Renal pelvis (tissue), 4 donors: ENCODE measurements around the gene RXRA. TPM values are rescaled to one million over a fixed set of nuclear protein-coding genes. Genes with fewer than 3 reads are reported as not detected.
"Not testable (repeated sequence)": the region's sequence is repeated elsewhere in the genome, so short reads cannot be mapped to it uniquely, and the experiment has no call there.

Source experiments
- DNase-seq: peaks from one replicate; pipeline ENCODE4 v3.0.0-alpha.2; 2013
- polyA plus RNA-seq, 3 donors: library from polyadenylated mRNA; unstranded; fragments of 120-200 nt; gene quantifications; one replicate each; pipeline ENCODE4 v1.2.1, GENCODE V29; 2013; ENCODE audit not compliant: insufficient read length in 3 of 3

RXRA gene
- polyA plus RNA-seq, 3 donors = 49.9 to 54.8 (median 53.8) TPM

GRCh38 chr9:134306636-134307600, 19.3 kb upstream of the RXRA start:
- DNase-seq = no peak

DNA sequence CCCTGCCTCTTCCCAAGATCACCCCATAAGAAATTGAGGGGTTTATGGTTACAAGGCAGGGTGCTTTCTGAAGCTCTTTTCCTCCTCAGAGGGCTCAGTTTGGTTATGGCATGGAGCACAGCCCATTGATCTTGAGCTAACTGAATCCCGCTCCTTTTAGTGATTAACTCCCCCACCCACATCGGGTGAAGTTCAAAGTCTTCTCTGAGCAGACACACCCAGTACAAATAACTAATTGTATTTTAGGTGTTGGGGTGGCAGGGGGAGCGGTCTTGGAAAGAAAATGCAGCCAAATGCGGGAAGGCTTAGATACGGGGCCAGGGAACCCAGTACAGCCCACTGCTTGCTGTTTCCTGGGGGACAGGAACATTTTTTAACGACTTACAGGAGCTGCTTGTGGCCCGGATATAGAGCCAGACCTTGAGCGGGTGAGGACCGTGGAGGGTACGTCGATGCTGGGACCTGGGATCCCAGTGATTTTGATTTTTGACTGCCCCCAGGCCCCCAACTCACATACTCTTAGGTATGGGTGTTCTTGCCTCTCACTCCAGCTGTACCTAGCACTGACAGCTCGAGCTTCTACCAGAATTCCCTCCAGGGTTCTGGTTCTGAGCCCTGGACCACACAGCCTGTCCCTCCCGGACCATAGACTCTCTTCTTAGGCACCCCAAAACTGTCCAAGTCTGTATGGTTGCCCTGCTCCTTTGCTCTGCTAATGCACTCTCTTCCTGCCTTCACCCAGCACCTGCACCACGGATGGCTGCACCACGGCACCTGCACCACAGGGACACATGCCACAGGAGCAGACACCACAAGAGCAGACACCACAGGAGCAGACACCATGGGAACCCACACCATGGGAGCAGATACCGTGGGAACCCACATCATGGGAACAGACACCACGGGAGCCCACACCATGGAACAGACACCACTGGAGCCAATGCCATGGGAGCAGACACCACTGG, 18.3 kb upstream of the RXRA start:
- no peak for DNase-seq

GRCh38 chr9:134308639-134309220, 17.5 kb upstream of the RXRA start:
- DNase-seq = not testable (repeated sequence)

DNA sequence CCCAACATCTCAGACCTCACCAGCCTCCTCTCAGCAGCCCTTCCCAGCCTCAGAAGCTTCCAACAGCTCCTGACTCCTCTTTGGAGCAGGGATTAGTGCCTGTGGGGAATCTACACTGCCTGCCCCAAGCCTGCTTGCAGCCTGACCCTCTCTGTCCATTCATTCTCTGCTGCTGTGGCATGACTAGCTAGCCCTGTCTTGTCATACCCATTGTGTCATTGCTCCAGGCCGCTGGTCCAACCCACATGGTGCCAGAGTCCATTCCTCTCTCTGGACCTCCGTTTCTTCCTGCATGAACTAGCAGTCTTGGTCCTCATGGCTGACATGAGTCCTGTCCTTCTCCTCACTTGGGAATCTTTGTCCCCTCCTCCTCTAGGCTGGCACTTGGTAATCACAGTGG, 12.8 kb upstream of the RXRA start:
- DNase-seq = no peak

DNA sequence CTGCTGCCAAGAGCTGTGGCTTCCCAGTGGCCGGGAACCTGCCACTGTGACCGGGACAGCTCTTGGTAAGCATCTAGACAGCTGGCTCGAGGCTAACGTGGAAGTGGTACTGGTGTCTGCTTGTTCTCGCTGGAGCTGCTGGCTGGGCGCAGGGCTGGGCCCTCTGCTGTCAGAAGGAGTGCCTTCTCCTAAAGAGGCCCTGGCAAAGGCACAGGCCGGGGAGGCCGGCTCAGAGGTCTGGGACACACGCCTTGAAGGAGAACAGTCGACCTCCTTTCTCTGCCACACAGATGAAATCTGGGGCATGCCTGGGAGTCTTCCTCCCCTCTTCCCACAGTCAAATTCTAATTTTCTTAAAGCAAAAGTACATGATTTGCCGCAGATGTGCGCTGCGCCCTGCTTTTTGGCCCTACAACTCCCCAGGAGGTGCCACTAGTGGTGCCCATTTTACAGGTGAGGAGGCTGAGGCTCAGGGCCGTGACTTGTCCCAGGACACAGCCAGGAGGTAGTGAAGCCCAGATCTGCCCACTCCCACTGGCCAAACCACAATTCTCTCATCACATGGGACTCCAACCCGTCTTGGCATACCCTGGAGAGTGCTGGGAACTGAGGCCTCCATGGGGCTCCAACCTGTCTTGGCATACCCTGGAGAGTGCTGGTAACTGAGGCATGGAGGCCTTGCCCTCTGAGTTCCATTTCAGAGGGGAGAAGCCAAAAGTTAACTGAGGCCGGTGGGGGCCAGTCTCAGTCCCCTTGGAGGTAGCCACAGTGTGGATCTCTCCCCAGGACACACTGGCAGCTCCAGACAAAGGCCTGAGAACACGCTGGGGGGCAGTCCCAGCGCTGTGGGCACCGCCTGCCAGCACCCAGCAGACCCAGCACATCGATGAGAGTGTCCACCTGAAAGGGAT, 12.0 kb upstream of the RXRA start:
- no peak for DNase-seq

DNA sequence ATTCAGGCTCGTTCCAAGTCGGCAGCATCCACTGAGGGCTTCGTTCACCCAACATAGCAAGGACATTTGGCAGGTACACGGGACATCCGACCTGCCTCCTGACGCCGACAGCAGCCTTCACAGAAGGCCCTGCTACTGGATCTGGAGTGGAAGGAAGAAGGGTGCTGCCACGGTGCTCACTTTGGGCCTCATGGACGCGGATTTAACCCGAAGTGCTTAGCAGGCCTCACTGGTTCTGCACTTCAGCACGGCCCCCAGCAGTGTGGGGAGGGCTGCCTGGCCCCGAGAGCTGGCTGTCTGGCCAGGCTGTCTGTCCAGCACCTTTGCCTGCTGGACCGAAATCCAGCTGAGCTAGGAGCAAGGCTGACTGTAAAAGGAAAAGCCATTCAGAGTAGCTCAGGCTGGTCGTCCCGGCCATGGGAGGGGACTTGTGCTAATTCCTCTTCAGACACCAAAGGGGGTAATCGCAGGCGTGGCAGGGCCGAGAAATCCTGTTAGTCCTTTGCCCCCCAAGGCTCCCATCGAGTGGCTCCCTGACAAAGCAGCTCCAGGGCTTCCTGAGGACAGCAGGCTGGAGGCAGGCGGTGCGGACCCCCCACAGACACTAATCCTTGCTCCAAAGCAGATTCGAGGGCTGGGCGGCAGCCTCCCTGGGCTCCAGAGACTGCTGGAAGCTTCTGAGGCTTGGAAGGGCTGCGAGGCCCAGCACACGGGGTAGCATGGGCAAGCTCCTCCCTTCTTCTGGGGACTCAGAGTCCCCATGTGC, 11.1 kb upstream of the RXRA start:
- DNase-seq = no peak

- no peak for DNase-seq
Measured at GRCh38 chr9:134315716-134316448, 10.4 kb upstream of the RXRA start.

DNA sequence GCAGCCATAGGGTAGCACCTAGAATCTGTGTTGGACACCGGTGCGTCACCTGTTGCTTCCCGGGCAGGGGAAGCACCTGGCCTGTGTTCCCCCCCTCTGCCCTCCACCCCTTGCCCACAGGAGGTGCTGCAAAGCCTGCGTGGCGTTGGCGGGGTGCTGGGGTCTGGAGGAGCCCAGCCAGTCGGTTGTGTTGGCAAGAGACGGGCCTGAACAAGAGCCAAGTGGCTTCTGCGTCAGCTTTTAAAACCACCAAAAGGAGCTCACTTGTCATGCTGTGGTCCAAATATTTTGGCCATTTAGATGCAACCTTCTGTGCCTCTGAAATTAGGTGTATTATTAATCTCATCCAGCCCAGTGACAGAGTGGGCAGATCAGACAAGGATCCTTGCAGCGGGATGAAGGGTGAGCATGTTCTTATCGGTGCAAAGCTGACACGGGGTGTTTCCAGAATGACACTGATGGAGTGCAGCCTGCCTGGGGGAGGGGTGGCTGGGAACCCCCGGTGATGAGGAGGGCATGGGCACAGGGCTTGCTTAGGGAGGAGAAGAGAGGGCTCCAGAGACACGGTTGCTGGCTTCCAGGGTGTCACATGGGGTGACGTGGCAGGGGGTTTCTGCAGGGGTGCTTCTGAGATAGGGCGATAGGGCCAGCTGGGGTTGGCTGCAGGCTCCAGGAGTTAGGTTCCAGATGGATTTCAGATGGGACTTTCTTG, 9.7 kb upstream of the RXRA start:
- DNase-seq = no peak

DNA sequence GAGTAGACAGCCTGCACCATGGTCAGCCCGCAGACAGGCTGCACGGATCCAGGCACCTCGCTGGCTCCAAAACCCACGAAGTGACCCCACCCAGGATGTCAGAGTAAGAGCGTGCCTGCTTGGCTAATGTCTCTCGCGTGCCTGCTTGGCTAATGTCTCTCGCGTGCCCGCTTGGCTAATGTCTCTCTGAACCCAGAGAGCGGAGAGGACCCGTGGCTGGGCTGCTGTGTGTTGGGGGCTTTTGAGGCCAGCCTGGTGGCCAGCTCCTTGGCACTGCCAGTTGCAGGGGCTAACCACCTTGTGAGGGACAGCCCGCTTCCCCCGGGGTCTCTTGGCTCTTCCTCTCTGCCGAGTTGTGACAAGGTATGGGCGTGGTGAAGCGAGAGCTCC, 8.9 kb upstream of the RXRA start:
- DNase-seq = no peak

DNA sequence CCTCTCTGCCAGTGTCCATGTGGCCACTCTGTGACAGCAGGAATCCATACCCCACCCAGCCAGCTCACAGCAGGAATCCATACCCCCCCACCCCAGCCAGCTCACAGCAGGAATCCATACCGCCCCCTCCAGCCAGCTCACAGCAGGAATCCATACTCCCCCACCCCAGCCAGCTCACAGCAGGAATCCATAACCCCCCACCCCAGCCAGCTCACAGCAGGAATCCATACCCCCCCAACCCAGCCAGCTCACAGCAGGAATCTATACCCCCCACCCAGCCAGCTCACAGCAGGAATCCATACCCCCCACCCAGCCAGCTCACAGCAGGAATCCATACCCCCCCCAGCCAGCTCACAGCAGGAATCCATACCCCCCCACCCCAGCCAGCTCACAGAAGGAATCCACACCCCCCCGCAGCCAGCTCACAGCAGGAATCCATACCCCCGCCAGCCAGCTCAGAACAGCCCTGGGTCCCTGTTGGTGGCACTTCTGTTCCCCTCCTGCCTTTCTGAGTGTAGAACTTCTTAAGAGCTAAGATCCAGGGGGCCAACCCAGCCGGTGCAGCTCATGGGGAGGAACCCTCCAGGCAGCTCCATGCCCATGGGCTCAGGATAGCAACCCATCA, 8.4 kb upstream of the RXRA start:
- DNase-seq = no peak

DNA sequence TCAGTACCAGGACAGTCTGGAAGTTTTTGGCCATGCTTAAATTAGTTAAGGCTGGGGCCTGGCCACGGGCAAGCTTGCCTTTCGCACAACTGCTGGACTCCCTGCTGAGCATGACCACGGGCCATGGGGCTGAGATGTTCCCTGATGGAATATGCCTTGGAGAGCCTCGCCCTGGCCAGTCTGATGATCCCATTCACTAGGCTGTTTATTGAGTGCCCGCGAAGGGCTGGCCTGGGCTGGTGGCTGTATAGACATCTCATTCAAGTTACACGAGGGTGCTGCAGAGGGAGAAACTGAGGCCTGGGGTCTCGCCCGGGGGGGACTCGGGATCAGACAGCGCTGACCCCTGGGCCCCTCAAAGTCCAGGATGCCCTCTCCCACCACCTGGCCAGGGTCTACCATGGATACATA, 7.8 kb upstream of the RXRA start:
- DNase-seq = no peak

GRCh38 chr9:134318941-134319305, 7.3 kb upstream of the RXRA start:
- no peak for DNase-seq

DNA sequence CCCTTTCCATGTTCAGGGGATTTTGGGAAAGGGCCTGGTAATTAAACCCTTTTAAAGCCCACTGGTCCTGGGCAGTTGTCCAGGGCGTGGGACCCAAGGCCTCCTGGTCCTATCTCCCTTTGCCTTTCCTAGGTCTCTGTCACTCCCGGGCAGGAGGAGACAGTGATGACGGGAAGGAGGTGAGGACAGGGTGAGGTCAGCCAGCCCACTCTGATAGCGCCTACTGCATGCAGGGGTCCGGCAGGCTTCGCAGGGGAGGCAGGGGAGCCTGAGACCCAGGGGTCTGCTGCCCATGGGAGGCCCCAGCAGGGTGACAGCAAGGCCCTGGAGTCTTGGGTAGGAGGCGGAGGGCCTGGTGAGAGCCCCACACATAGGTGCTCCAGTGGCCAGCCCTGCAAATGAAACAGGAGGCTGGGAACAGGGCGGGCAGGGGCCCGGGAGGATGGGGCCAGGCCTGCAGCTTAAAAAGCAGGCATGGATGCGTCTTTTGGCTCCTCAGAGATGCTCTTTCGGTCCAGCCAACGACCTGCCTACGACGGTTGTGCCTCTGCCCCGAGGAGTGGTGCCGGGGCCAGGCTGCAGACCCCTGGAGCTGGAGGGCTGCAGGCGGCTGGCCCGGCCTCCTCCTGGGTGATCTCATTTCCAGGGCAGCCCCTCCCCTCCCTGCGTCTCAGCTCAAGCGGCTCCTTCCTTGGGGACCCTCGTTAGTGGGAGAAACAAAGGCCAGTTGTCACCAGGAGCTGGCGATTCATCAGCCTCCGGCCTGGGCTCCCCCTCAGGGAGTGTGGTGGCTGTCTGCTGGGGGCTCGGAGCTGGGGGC, 6.7 kb upstream of the RXRA start:
- DNase-seq = no peak

- DNase-seq = no peak
Measured at GRCh38 chr9:134320126-134320867, 6.0 kb upstream of the RXRA start.

DNA sequence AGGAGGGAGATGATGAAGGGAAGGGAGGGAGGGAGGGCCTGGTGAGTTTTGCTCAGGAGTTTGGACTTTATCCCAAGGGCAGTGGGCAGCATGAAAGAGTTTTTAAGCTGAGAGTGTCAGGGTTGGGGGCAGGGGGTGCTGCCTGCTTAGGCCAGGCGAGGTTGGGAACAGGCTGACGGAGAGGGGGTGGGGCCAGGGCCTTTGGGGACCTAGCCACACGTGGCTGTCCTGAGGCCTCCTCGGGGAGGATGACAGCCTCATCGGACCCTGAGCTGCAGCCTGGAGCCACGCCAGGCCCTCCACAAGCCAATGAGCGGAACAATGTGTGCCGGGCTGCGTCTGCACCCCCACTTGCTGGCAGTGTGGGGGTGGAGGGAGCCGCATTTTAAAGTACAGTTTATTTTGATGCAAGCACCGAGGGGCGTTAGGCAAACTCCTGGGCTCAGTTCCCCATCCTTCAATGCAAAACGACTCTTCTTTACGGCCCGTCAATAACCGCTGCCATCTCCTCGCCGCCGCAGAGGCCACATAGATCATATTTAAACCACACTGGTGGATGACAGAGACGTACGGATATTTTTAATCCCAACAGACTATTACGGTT, 5.3 kb upstream of the RXRA start:
- DNase-seq = no peak

DNA sequence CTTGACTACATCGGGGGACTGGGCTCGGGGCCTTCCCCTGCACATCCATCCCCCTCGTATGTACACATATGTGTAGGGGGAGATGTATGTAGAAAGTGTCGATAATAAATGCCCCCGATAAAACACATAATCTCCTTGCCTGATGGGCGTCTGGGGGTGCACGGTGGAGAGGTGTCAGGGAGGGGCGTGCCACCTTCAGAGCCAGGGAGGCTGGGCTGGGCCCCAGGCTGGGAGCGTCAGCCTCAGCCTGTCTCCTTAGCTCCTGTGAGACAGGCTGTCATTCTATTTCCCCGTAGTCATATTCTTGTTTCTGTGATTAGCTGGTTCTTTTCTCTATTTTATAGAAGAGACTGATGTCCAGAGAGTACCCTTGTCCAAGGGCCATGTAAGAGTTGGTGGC, 4.7 kb upstream of the RXRA start:
- no peak for DNase-seq
